NCI-H82 treated with DMSO at 0.1 percent for 48 hours (cell line): ENCODE data around the gene SEMA3D.

Experiments
- DNase-seq: peaks from one replicate; lab custom pipeline; 2025; ENCODE audit not compliant: unreplicated experiment; lab: John Stamatoyannopoulos, UW

The SEMA3D gene

GRCh38 chr7:85184599-85185423 lies 2.0 kb downstream of the SEMA3D start:
- no peak for DNase-seq

- DNase-seq = no peak
These were observed 3.6 kb downstream of the SEMA3D start for GRCh38 chr7:85183296-85183695.

- no peak for DNase-seq
These were observed 8.1 kb downstream of the SEMA3D start for GRCh38 chr7:85178531-85179298.

GRCh38 chr7:85177316-85177715 lies 9.5 kb downstream of the SEMA3D start:
- no peak for DNase-seq

GRCh38 chr7:85176197-85176596 lies 10.7 kb downstream of the SEMA3D start:
- DNase-seq = no peak

- no peak for DNase-seq
These were observed 11.6 kb downstream of the SEMA3D start for GRCh38 chr7:85175217-85175616.

- DNase-seq = no peak
These were observed 14.3 kb downstream of the SEMA3D start for GRCh38 chr7:85172530-85172941.

- DNase-seq = no peak
These were observed 19.2 kb downstream of the SEMA3D start for GRCh38 chr7:85167636-85168035.

GRCh38 chr7:85165263-85165662 lies 21.6 kb downstream of the SEMA3D start:
- no peak for DNase-seq

- no peak for DNase-seq
These were observed 22.5 kb downstream of the SEMA3D start for GRCh38 chr7:85164376-85164775.

- no peak for DNase-seq
These were observed 24.1 kb downstream of the SEMA3D start for GRCh38 chr7:85162721-85163120.

- no peak for DNase-seq
These were observed 26.6 kb downstream of the SEMA3D start for GRCh38 chr7:85160223-85160622.

- DNase-seq = no peak
These were observed 27.9 kb downstream of the SEMA3D start for GRCh38 chr7:85159003-85159402.

GRCh38 chr7:85156661-85157208 lies 30.1 kb downstream of the SEMA3D start:
- no peak for DNase-seq

GRCh38 chr7:85154282-85154937 lies 32.4 kb downstream of the SEMA3D start:
- DNase-seq = no peak

GRCh38 chr7:85153715-85154114 lies 33.1 kb downstream of the SEMA3D start:
- no peak for DNase-seq

- no peak for DNase-seq
These were observed 36.2 kb downstream of the SEMA3D start for GRCh38 chr7:85150624-85151023.

GRCh38 chr7:85144771-85145170 lies 42.1 kb downstream of the SEMA3D start:
- DNase-seq = no peak

GRCh38 chr7:85135977-85136376 lies 50.9 kb downstream of the SEMA3D start:
- no peak for DNase-seq

GRCh38 chr7:85133560-85133959 lies 53.3 kb downstream of the SEMA3D start:
- no peak for DNase-seq

GRCh38 chr7:85133006-85133405 lies 53.9 kb downstream of the SEMA3D start:
- no peak for DNase-seq
